SK-N-SH treated with all-trans-retinoic acid at 6 μM for 48 hours (cell line): Measurements from ENCODE around the gene PIN1.

ENCODE experiments used
- PPARA ChIP-seq: fragments of 250-450 bp; sonication (Bioruptor Pico); IDR thresholded peaks from 2 replicates; pipeline ENCODE4 v1.5.0; 2020; ENCODE audit warnings: mild to moderate bottlenecking, borderline replicate concordance
- ZFP30 ChIP-seq: fragments of 450-650 bp; formaldehyde crosslinking; IDR thresholded peaks from 2 replicates; pipeline ENCODE4 v1.5.0; 2022; ENCODE audit warnings: mild to moderate bottlenecking, moderate library complexity
- ZNF8 ChIP-seq: fragments of 450-650 bp; formaldehyde crosslinking; IDR thresholded peaks from 2 replicates; pipeline ENCODE4 v1.5.0; 2020; ENCODE audit warnings: mild to moderate bottlenecking, moderate library complexity

DNA sequence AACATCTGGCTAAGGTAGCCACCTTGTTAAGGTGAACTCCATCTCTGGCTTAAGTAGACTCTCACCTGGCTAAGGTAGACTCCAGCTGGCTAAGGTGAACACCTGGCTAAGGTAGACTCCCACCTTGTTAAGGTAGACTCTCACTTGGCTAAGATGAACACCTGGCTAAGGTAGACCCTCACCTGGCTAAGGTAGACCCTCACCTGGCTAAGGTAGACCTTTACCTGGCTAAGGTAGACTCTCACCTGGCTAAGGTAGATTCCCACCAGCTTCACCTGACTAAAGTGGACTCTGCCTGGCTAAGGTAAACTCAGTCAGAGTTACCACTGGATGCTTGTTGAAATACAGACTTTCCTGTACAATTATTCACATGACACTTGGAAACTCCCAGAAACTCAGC, 23.6 kb downstream of the PIN1 start:
- TF ChIP-seq ZFP30 (CRISPR knock-in tag) (no peak), PPARA (CRISPR knock-in tag) (no peak), ZNF8 (CRISPR knock-in tag) (no peak)
